GM12872 (cell line): ENCODE measurements around the gene IQSEC1.

Experiments
- CTCF ChIP-seq: IDR thresholded peaks from 3 replicates; pipeline ENCODE4 v1.5.1; 2011; ENCODE audit warnings: low read depth, mild to moderate bottlenecking, low read length, moderate library complexity; ENCODE audit not compliant: insufficient read depth

The IQSEC1 gene

GRCh38 chr3:12990781-12991480 is 82.3 kb downstream of the IQSEC1 start:
- TF ChIP-seq CTCF = no peak

GRCh38 chr3:12990306-12990705 is 82.9 kb downstream of the IQSEC1 start:
- TF ChIP-seq CTCF = no peak

- no peak for TF ChIP-seq CTCF
Measured at GRCh38 chr3:12988728-12989454, 84.3 kb downstream of the IQSEC1 start.

DNA sequence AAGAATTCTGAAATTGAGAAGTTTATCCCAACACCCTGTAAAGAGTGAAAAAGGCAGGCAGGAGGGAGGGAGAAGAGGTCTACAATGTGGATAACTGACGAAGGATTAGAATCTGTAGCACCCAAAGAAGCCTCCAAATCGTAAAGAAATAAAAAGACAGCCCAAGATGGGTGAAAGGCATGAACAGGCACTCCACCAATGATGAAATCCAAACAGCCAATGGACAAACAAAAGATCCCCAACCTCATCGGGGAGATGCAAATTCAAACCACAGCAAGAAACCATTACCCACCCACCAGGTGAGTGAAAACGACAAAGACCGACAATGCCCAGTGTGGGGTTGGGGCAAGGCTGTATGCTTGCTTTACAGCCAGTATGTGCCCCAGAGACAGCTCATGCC is 85.6 kb downstream of the IQSEC1 start:
- no peak for TF ChIP-seq CTCF

DNA sequence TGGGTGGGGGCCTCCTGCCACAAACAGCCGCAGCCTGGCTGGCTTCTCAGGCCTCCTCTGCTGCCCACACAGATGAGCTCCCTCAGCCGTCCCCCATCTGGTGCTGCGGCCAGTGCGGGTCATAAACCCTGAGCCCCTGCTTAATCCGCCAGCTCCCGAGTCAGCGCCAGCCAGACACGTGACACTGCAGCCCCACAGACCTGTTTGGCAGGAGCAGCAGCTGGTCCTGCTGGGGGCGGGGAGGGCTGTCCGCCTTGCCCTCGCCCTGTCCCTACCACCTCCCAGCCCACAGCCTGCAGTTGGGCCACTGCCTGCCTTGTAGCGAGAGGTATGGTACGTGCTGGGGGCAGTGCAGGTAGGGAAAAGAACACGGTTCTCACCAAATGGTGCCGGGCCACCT is 86.2 kb downstream of the IQSEC1 start:
- TF ChIP-seq CTCF = no peak

- TF ChIP-seq CTCF = no peak
Measured at GRCh38 chr3:12986521-12986920, 86.7 kb downstream of the IQSEC1 start.

- no peak for TF ChIP-seq CTCF
Measured at GRCh38 chr3:12986031-12986430, 87.2 kb downstream of the IQSEC1 start.
